GM18861 (cell line): ENCODE data around the gene TSHZ2.

Experiments used
- ATAC-seq: cut with Tn5 transposase; IDR thresholded peaks from one replicate; pipeline ENCODE4 v1.9.1; 2021; ENCODE audit not compliant: unreplicated experiment

TSHZ2 gene

DNA sequence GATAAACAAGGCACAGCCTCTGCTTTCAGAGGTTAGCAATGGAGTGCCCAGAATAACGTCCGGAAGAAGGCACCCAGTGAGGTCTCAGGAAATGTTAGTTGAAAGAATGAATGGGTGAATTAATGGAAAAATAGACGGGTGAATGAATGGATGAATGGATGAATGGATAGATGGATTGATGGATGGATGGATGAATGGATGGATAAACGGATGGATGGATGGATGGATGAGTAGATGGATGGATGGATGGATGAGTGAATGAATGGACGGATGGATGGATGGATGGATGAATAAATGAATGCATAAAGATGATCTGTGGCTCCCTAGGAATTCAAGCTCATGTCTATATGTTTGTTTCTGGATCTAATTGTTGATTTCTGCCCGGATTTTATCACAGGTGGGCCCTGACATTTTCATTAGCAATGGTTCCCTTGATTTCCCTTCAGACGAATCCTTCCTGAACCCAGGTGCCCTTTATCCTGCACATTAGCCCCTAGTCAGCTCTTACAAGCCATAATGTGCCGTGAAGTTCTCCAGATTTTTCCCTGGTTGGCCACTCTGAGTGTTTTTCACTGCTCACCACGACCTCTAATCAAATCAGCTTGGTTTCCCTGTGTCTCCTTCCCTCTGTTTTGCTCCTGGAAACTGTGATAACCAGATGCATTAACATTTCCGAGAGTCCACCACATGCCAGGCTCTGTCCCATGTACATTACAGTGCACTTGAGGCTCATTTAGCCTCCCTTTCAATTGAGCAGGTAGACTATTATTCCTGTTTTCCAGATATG is 22.2 kb downstream of the TSHZ2 start:
- ATAC-seq: no peak

DNA sequence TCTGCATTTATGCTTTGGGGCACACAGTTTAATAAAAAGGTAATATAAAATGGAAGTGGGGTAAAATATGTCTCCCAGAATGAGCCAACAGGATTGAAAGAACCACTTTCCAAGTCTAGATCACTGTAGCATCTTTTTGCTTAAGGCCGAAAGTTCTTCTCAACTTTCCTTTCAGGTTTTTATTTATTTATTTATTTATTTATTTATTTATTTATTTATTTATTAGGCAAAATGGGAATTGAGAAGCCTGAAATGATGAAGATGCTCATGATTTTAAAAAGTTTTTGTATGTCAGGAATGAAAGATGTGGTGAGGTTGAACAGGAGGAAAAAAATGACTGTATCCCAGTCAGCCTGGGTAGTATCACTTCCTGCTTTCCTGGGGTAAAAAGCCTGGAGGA is 24.0 kb downstream of the TSHZ2 start:
- ATAC-seq: no peak

DNA sequence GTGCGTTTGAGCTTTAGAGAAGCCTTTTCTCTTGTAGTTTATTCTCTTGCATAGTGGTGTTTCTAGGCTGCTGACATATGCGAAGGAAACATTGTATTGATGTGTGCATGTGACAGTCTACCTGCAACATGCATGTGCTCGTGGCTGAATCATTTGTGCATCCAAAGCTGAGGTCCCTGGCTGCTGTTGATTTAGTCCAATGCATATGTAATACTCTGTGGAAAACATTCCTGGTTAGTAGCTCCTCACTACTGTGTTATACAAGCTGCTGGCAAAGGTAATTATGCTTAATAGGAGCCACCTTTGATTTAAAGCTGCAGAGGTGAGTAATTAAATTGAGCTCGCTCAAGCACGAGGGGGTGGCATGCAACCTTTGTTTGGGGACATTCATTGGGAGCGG is 24.5 kb downstream of the TSHZ2 start:
- ATAC-seq: no peak

DNA sequence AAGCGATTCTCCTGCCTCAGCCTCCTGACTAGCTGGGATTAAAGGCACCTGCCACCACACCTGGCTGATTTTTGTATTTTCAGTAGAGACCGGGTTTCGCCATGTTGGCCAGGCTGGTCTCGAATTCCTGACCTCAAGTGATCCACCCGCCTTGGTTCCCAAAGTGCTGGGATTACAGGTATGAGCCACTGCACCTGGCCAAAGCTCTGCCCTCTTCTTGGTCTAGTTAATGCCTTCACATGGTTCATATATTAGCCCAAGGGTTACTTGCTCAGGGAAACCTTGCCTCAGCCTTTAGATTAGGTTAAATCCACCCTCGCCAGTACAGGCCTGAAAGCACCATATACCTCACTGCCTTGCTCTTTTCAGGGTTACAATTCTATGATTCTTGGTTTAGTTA is 26.1 kb downstream of the TSHZ2 start:
- ATAC-seq: no peak

DNA sequence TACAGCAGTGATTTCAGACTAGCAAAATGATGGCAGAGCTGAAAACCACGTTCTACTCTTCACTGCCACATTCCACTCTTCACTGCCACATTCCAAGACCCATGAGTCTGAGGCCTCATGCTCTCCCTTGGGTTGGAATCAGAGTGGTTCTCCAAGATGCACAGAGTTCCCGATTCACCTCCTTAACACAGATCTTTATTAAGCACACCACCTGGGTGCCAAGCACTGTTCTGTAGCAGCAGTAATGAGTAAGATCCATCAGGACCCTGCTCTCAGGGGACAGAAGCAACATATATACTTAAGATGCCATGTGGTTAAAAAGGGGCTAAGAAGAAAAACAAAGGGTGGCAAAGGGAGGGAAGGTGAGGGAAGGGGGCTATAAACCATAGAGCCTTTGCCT is 26.9 kb downstream of the TSHZ2 start:
- ATAC-seq: no peak

DNA sequence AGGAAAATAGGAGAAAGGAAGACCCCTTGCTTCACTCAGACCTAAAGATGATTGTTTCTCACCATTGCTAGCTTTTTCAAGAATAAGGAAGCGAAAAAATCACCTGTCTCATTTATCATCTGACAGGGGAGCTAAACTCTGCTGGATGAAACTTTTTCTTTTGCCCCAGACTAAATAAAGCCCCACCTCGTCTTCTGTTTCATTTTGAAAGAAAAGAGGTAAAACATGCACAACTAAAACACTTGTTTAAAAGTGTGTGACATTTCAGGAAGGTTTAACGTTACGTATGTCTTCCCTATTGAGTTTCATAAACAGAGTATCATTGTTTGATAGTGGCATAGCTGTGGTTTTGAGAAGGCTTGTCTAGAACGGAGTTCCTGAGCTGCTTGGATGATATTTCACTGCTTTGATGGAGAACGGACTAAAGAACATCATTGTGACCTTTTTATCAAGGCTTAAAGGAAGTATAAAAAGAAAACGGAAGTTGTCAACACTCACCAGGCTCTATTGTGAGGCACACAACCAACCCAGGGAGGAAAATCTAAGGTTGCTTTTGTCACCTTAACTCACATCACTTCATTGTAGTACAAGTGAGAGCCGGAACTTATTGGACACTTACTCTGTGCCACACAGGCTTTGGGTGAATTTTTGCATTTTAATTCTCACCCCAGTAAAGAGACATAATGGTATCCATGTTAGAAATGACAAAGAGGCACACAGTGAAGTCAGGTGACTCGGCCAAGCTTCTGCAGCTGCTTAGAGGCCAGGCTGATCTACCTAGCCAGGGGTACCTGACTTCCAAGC is 29.5 kb downstream of the TSHZ2 start:
- ATAC-seq: peak; percentile 35

DNA sequence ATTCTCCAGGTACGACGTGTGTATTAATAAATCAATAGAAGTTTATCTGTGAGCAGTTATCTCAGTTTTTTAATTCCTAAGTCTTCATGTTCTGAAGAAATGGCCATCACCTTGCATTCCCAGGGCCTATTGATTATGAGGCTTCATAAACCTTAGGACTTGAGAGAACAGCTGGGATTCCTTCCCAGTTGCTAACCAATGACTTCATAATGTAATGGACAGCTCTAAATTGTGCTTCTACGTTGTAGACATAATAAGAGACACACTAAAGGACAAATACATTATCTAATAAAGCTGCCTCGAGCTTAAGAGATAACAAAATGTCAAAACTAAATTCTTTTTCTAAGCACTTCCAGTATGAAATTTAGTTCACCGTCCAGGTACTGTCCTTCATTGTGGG is 30.6 kb downstream of the TSHZ2 start:
- no peak for ATAC-seq

DNA sequence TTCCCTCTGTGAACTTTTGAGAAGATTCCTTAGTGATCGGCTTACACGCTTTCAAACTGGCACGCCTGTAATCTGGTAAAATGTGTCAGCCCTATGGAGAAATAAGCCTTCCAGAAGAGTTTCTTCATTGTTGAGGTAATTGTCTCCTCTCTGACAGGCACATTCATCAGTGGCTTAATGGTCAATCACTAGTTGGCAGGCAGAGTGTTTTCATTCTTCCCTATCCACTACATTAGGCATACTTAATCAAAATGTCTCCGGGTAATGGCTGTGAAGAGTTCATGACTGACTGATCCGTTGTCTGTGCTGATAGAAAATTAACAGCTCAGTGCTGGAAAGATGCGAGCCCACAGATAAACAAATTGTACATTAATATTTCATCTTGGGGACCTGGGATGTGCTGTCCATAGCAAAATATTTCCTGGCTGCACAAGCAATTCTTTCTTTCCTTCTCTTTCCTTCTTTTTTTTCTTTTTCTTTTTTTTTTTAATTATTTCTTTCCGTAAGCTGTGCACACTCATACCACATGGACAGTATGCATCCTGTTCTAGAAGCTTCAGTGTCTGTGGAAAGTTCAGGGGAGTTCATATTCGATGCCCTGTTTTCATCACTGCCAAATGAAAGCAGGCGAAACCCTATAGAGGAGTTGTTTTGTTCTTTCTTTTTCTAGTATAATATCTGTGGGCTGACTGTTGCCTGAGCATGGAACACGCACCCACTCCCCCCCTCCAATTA is 31.4 kb downstream of the TSHZ2 start:
- ATAC-seq: no peak

DNA sequence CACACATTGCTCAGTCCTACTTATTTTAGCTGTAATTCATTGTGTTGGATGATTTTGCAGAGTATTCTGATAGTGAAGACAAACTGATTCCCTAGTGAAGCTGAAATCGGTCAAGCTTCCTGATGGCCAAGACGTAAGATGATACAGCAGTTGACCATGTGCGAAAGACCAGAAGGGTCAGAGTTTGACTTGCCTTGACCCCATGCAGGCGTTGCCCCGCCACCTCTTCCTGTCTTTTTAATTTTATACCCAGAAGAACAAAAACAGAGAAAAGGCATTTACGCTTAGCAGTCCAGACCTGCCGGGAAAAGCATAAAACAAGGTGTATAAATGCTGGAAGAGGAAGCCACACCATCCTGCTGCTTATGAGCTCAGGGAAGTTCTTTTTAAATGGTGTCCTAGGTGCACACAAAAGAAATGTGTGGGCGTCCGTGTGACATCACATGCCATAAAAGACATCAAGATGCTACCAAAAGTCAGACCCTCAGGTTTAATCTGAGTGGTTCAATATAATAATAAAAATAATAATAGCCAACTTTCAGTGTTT is 32.2 kb downstream of the TSHZ2 start:
- no peak for ATAC-seq

DNA sequence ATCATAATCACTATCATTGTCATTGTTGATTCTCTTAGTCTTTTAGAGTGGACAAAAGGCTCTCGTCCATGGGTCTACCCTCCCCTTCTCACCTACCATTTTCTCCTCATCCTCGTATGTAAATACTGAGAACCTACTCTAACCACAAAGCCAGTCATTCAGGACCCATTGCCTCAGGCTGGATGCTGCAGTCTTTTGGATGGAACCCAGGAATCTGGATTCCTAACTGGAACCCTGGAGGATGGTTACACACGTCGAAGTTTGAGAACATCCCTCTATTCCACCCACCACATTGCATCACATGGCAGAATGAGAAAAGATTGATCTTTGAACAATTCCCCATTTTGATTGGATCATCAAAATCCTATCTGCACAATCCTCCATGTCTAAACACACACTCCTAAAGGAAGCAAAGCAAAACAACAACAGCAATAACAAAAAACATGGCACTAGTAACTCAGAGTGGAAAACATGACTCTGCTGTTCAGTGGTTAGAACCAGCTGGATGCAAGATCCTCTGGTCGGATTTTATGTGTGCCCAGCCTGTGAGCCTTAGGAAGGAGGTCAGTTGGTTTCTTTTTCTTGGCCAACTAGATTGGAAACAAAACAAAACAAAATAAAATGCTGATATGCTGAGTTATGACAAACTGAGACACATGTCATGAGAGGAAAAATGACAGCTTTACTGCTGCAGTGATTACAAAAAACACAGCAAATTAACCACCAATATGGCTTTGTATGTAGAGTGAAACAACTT is 38.0 kb downstream of the TSHZ2 start:
- ATAC-seq: no peak

DNA sequence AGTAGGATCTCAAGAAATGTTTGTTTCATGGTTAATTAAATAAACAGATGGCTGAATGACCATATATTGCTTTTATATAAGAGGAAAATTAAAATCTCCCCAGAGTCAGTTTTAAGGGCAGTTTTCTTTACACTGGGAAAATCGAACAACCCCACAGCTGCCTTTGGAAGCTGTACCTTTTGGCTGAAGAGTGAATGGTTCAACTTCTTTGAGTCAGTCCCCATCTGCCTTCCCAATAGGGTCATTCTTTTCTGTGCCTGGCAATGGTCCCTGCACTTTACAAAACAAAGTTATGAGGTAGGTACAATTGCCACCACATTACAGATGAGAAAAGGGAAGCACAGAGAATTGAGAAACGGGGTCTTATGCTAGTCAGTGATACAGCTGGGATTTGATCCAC is 39.5 kb downstream of the TSHZ2 start:
- no peak for ATAC-seq

DNA sequence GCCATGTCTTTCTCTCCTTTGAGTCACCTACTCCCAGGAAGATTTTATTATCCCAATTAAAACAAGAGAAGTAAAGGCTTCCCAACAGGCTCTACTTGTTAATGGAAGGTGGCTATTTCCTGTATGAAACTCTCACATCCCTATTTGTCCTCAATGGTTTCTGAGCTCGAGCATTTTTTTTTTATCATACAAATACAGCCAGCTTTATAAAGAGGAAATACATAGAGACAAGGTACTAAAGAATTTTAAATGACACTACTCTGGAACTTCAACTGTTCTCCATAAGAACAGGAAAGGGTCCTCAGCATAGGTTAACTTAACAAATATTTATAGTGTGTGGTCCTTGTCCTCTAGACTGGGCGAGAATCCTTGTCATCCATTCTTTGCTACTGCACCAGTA is 41.0 kb downstream of the TSHZ2 start:
- ATAC-seq: no peak

DNA sequence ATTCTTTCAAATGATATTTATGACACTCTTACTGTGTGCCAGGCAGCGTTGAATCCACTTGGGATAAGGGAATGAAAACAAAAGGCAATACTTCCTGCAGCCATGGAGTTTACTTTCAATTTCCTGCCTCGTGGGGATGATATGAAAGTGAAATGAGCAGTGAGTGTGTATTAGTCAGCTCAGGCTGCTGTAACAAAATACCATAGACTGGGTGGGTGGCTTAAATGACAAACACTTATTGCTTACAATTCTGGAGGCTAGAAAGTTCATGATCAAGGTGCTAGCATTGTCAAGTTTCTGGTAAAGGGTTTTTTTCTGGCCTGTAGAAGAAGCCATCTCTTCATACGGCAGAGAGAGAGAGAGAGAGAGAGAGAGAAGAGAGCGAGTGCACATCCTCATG is 41.7 kb downstream of the TSHZ2 start:
- ATAC-seq: no peak

DNA sequence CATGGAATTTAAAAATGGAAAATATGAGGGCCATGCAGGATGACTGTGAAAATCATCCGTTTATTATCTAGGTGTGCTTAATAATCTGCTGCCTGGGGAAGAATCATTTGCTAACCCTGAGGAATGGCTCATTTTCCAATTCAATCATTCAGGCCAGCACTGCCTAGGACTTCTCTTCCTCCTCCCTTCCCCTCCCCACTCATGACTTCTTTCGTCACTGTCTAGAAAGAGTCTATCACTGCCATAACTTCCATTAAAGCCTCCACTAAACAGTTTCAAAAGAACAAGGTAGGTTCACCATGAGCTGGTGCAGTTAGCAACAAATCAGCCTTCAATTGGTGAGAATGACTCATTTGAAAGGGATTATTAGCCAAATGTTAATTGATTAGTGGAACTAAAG is 43.9 kb downstream of the TSHZ2 start:
- ATAC-seq: no peak

DNA sequence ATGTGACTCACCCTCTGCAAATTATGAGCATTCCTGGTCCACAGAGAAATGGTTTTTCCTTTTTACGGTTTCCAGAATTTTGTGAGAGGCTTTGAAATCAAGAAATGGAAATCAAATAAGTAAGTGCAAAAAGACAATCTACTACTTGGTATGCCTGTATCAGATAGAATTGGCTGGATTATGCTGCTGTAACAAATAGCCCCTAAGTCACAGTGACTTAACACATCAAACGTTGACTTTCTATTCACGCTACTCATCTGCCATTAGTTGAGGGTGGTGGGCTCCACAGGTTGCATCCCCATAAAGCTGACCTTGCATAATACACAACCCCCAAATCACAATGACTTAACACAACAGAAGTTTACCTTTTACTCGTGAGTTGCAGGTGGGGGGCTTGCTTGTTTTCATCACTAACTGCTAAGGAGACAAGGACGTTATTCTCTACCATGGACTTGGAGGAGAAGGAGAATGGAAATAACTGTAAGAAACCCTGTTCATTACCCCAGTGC is 44.4 kb downstream of the TSHZ2 start:
- no peak for ATAC-seq

DNA sequence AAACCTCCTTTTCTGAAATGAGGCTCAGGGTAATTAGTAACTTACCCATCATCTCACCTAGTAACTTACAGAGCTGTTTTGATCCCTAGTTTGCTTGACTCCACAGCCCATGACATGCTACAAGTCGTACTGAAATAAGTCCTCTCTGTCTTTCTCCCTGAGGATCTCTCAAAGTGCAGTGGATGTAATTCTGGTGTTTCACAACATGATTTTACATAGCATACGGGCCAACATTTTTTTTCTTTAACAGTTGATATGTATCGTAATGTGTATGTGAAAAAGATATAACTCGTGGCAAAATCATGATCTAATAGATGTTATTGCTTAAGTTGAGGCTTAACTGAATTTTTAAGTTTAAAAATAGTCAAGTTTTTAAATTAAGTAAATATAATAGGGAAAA is 45.0 kb downstream of the TSHZ2 start:
- no peak for ATAC-seq

DNA sequence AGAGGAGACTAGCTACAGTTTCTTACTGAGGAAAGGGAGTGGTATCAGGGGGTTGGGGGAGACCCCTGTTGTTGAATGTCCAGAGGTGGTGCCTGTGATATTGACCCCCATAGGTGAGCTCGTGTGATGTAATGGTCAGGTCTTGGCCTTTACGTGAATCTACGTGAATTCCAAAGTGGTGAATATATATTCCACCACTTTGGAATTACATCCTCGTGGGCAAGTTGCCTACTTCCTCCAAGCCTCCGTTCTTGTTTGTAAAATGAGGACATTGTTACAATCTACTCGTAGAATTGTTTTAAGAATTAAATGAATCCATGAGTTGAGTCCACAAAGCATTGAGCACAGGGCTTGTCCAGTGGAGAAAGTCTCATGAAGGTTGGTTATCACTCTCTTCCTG is 47.3 kb downstream of the TSHZ2 start:
- no peak for ATAC-seq

DNA sequence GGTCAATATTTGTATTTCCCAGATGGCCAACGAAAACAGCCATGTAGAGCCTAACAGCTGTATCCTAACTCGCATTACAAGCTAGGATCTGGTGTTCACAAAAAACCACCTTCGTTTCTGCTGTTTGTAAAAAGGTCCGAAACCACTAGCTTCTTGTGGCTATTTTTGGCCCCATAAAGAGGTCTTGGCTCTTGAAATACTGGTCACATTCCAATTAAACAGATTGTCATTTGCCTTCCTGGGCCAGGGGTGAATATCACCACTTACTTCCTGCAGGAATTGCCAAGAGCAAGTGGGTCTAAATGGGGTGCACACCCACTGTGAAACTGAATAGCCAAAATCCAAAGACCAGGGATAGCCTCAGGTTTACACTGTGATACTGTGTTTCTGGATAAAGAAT is 48.2 kb downstream of the TSHZ2 start:
- no peak for ATAC-seq

DNA sequence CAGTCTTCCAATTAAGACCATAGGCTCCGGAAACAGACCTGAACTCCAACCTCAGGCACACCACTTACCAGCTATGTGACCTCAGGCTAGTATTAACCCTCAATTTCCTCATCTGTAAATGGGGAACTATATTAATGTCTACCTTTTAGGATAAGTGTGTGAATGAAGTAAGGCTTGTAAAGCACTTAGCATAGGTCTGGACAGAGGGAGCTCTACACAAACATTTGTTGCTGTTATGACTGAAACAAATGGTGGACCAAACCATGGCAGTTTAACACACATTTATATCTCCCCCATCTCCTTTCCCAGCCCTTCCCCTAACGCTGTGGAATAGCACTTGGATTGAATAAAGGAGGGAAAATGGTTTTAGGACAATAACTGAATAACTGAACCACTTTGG is 48.7 kb downstream of the TSHZ2 start:
- ATAC-seq: no peak

DNA sequence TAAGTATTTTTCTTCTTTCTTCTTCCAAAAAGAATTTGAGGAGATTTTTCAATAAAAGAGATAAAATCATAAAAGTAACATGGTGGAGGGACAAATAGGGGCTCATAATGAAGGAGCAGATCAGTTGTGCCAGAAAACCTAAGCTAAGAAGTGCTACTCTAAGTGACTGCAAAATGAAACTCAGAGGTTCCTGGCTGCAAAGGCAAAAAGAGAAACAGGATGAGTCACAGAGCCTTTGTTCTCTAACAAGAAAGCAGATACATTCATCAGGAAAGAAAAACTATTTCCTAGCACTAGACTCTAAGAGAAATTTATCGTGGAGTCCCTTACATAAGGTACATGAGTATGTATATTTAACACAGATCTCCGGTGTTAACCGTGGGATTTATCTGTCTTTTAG is 49.8 kb downstream of the TSHZ2 start:
- no peak for ATAC-seq
